Astrocyte of the cerebellum (primary cell): ENCODE data around the gene KCNT2.

Source experiments
- DNase-seq: peaks from one replicate; pipeline ENCODE4 v3.0.0-alpha.2; 2011; ENCODE audit warnings: low read depth
- H3K4me3 ChIP-seq: 2 replicates; pipeline ENCODE4 v1.5.1; 2011; ENCODE audit warnings: mild to moderate bottlenecking, low read depth, low read length, moderate library complexity
- in situ Hi-C: cut with HindIII; loops from 2 replicates; pipeline ENCODE4 v1.10.0; 2017; ENCODE audit warnings: low sequenced_read_pairs
- TF ChIP-seq, protein P1 (sequence below): IDR thresholded peaks from 2 replicates; pipeline ENCODE4 v1.5.1; 2012; ENCODE audit warnings: low read length, low read depth, moderate library complexity, mild to moderate bottlenecking; ENCODE audit errors: missing control alignments

The KCNT2 gene

DNA sequence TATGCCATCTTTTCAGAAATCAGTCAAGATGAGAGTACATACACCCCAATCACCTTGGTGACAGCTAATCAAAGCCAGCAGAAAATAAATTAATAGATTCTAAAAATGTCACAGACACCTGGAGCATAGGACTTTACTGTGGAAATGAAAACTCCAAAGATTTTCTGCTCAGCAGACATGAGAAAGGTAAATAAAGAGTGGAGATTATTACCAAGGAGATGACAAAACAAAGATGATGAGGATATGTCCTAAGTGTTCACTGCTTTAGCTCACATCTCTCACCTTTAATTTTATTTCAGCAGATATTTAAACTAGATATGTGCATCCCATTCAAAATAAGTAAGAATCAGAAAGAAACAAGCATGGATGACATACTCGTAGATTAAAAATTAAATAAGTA is 14.8 kb upstream of the KCNT2 start:
- in situ Hi-C loops, result no loop called here
- TF ChIP-seq, protein P1, sequence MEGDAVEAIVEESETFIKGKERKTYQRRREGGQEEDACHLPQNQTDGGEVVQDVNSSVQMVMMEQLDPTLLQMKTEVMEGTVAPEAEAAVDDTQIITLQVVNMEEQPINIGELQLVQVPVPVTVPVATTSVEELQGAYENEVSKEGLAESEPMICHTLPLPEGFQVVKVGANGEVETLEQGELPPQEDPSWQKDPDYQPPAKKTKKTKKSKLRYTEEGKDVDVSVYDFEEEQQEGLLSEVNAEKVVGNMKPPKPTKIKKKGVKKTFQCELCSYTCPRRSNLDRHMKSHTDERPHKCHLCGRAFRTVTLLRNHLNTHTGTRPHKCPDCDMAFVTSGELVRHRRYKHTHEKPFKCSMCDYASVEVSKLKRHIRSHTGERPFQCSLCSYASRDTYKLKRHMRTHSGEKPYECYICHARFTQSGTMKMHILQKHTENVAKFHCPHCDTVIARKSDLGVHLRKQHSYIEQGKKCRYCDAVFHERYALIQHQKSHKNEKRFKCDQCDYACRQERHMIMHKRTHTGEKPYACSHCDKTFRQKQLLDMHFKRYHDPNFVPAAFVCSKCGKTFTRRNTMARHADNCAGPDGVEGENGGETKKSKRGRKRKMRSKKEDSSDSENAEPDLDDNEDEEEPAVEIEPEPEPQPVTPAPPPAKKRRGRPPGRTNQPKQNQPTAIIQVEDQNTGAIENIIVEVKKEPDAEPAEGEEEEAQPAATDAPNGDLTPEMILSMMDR, result no peak
- DNase-seq, result no peak
- no peak overlapping the region for H3K4me3 ChIP-seq

DNA sequence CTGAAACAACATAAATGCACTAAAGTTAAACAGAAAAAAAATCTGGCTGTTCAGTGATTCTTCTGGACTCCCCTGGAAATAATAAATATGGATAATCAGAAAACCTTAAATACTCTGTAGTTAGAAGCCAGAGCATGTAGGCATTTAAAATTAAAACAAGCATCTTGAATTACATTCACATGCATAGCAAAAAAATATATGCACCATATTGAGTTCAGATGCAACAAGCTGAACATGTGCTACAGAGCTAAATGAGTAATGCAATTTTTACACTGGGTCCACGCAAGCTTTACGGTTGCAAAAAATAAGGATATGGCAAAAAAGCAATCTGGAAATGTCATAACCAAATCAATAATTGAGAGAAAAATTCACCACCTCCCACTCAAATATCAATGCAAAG is 11.5 kb upstream of the KCNT2 start:
- DNase-seq, result no peak
- in situ Hi-C loops, result no loop called here
- TF ChIP-seq, protein P1, result no peak
- H3K4me3 ChIP-seq, result no peak overlapping the region

DNA sequence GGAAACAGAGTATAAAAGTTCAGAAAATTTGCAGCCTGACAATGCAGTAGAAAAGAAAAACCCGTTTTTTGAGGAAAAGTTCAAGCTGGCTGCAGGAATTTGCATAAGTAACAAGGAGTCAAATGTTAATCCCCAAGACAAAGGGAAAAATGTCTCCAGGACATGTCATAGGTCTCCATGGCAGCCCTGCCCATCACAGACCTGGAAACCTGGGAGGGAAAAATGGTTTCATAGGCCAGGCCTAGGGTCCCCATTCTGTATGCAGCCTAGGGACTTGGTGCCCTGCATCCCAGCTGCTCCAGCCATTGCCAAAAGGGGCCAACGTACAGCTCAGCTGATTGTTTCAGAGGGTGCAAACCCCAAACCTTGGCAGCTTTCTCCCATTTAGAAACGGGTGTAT is 3.6 kb upstream of the KCNT2 start:
- TF ChIP-seq, protein P1, result no peak
- DNase-seq, result no peak
- in situ Hi-C loops, result no loop called here

DNA sequence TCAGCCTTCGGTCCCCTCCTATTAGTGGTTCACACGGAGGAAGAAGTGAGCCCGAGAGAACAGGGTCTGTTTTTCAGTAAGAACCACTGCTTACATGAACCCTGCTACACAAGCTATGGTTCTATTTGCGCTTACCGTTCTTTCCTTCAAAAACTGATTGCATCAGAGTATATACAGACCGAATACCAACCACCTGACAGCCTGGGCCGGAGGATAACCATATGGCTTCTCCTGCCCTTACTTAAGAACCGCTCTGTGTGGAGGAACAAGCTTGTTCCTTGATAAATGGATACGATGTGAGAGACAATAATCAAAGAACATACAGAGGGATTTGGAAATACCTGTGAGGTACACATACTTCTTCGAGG is 1.1 kb upstream of the KCNT2 start:
- in situ Hi-C loops, result no loop called here
- TF ChIP-seq, protein P1, result no peak
- H3K4me3 ChIP-seq, result peak overlapping the region; percentile 88
- DNase-seq, result no peak

More for the DNA sequence above, 3.6 kb upstream of the KCNT2 start:
- H3K4me3 ChIP-seq, result no peak overlapping the region

DNA sequence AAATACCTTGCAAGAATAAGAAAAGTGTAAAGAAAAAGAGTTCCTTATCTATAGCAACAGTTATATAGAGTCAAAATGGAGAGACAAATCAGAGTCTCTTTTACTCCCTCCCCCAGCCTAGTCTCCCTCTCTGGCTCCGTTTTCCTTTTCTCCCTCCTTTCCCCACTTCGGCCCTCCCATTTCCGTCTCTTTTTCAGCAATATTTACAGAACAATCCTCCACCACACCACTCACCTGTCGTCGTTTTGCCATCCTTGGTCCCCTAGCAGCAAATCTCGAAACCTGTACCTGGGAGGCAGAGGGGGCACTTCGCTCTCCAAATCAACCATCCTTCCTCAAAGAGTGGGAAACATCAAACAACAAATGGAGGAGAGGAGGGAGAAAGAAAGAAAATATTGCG is 259 bp downstream of the KCNT2 start:
- DNase-seq, result no peak
- peak overlapping the region; percentile 88 for H3K4me3 ChIP-seq
- TF ChIP-seq, protein P1, result no peak
- in situ Hi-C loops, result no loop called here

DNA sequence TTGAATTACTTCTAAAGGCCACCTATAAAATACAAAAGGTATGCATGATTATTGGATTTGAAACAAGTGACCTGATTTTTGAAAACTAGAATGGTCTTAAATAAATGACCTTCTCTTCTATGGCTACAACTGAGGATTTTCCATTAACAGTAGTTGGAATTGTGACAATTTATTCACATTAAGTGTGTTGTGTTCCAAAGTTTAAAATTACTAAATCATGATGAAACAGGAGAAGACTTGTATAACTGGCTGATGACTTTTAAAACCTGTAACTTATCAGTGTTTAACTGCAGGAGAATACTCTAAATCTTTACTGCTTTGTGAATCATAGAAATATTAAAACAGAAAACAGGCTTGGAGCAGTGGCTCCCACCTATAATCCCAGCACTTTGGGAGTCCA is 4.6 kb downstream of the KCNT2 start:
- in situ Hi-C loops, result no loop called here
- TF ChIP-seq, protein P1, result no peak
- H3K4me3 ChIP-seq, result no peak overlapping the region
- DNase-seq, result no peak
